Hepatocyte (in vitro differentiated cells): ENCODE measurements around the gene DNM3. TPM values are rescaled to one million over a fixed set of nuclear protein-coding genes. Genes with fewer than 3 reads are reported as not detected.

Experiments
- DNase-seq: peaks from one replicate; pipeline ENCODE4 v3.0.0-alpha.2; 2016; ENCODE audit warnings: low spot score
- H2AFZ ChIP-seq: fragments of 200-600 bp; sonication (generic); 2 replicates; pipeline ENCODE4 v1.6.0; 2016; ENCODE audit warnings: antibody characterized with exemption, mild to moderate bottlenecking
- H3K27ac ChIP-seq: fragments of 200-600 bp; sonication (generic); 2 replicates; pipeline ENCODE4 v1.5.1; 2016; ENCODE audit warnings: mild to moderate bottlenecking
- H3K27me3 ChIP-seq: fragments of 200-600 bp; sonication (generic); 2 replicates; pipeline ENCODE4 v1.6.1; 2016
- H3K36me3 ChIP-seq: fragments of 200-600 bp; sonication (generic); replicated peaks from 2 replicates; pipeline ENCODE4 v1.5.1; 2016; ENCODE audit warnings: low read depth; ENCODE audit not compliant: insufficient read depth
- H3K4me1 ChIP-seq: fragments of 200-600 bp; sonication (generic); 2 replicates; pipeline ENCODE4 v1.5.1; 2016; ENCODE audit warnings: mild to moderate bottlenecking, moderate library complexity; ENCODE audit not compliant: insufficient read depth
- H3K4me2 ChIP-seq: fragments of 200-600 bp; sonication (generic); 2 replicates; pipeline ENCODE4 v1.6.0; 2016
- H3K4me3 ChIP-seq: fragments of 200-600 bp; sonication (generic); 2 replicates; pipeline ENCODE4 v1.5.1; 2016; ENCODE audit warnings: mild to moderate bottlenecking
- H3K79me2 ChIP-seq: fragments of 200-600 bp; sonication (generic); 2 replicates; pipeline ENCODE4 v1.6.0; 2017; ENCODE audit warnings: mild to moderate bottlenecking
- H3K9me2 ChIP-seq: fragments of 200-600 bp; sonication (generic); replicated peaks from 2 replicates; pipeline ENCODE4 v1.6.0; 2017; ENCODE audit warnings: mild to moderate bottlenecking; ENCODE audit not compliant: insufficient read depth
- H3K9me3 ChIP-seq: fragments of 200-600 bp; sonication (generic); 2 replicates; pipeline ENCODE4 v1.5.1; 2016; ENCODE audit warnings: low read depth, mild to moderate bottlenecking
- H4K20me1 ChIP-seq: fragments of 200-600 bp; sonication (generic); 2 replicates; pipeline ENCODE4 v1.6.0; 2016; ENCODE audit warnings: mild to moderate bottlenecking; ENCODE audit not compliant: insufficient read depth, poor library complexity, severe bottlenecking
- EZH2 ChIP-seq: fragments of 200-600 bp; sonication (generic); IDR thresholded peaks from 2 replicates; pipeline ENCODE4 v1.6.1; 2016; ENCODE audit warnings: antibody characterized with exemption, mild to moderate bottlenecking, borderline replicate concordance
- EZH2phosphoT487 ChIP-seq: fragments of 200-600 bp; sonication (generic); IDR thresholded peaks from one replicate; pipeline ENCODE4 v1.6.1; 2018; ENCODE audit warnings: antibody characterized with exemption, mild to moderate bottlenecking, low read depth, moderate library complexity; ENCODE audit not compliant: unreplicated experiment, severe bottlenecking
- WGBS: methylation state at CpG from one replicate; pipeline ENCODE4 v1.1.6; 2016; ENCODE audit warnings: low lambda C conversion rate; ENCODE audit errors: missing lambda C conversion rate; 5-methylcytosine and 5-hydroxymethylcytosine counted together
- polyA plus RNA-seq: library from polyadenylated mRNA; unstranded; fragments of >200 nt; fragmentation: Nextera tagmentation; extraction: Ambion mirVana; gene quantifications from 2 replicates; pipeline ENCODE4 v1.2.1, GENCODE V29; 2016
- total RNA-seq: library from RNA; depleted of rRNA; stranded (reverse); fragments of >200 nt; gene quantifications from 2 replicates; pipeline ENCODE4 v1.2.3, GENCODE V29; 2014
- TF ChIP-seq, protein P1 (sequence below): fragments of 200-600 bp; sonication (generic); IDR thresholded peaks from 2 replicates; pipeline ENCODE4 v1.5.1; 2016; ENCODE audit warnings: antibody characterized with exemption, mild to moderate bottlenecking; ENCODE audit not compliant: poor library complexity

DNM3 gene
- total and polyA plus RNA-seq, 2 experiments from 2014 or later = 1.5 TPM; not detected in 1

DNA sequence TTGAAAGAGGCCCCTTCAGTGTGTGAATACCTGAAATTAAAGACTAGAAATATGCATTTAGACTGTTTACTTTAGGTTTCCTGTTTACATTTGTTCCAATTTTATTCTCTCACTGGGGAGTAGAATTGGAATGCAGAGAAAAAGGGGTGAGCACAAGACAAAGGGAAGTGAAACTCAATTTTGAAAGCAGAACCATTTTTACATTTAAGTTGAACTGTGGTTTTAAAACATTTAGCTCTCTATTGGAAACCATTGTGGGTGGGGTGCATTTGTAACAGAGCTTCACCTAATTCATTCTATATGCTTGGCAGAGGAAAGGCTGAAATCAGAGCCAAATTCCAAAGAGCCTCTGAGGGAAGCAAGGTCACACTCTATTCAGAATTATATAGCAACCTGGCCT lies 343.9 kb downstream of the DNM3 start:
- Histone ChIP-seq H3K4me2 (peak overlapping the region; percentile 44), H3K4me1 (peaks cover 35% of the 10 kb centered on the region), H4K20me1 (no peaks in the 10 kb centered on the region), H3K9me2 (no peaks in the 10 kb centered on the region), H2AFZ (peak overlapping the region; percentile 28), H3K9me3 (no peaks in the 10 kb centered on the region), H3K4me3 (no peak overlapping the region), H3K36me3 (no peaks in the 10 kb centered on the region), H3K27ac (peak overlapping the region; percentile 71), H3K27me3 (no peaks in the 10 kb centered on the region), H3K79me2 (no peaks in the 10 kb centered on the region)
- no peak for TF ChIP-seq EZH2
- TF ChIP-seq EZH2phosphoT487 = no peak
- TF ChIP-seq, protein P1, sequence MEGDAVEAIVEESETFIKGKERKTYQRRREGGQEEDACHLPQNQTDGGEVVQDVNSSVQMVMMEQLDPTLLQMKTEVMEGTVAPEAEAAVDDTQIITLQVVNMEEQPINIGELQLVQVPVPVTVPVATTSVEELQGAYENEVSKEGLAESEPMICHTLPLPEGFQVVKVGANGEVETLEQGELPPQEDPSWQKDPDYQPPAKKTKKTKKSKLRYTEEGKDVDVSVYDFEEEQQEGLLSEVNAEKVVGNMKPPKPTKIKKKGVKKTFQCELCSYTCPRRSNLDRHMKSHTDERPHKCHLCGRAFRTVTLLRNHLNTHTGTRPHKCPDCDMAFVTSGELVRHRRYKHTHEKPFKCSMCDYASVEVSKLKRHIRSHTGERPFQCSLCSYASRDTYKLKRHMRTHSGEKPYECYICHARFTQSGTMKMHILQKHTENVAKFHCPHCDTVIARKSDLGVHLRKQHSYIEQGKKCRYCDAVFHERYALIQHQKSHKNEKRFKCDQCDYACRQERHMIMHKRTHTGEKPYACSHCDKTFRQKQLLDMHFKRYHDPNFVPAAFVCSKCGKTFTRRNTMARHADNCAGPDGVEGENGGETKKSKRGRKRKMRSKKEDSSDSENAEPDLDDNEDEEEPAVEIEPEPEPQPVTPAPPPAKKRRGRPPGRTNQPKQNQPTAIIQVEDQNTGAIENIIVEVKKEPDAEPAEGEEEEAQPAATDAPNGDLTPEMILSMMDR = no peak
- DNase-seq = no peak

DNA sequence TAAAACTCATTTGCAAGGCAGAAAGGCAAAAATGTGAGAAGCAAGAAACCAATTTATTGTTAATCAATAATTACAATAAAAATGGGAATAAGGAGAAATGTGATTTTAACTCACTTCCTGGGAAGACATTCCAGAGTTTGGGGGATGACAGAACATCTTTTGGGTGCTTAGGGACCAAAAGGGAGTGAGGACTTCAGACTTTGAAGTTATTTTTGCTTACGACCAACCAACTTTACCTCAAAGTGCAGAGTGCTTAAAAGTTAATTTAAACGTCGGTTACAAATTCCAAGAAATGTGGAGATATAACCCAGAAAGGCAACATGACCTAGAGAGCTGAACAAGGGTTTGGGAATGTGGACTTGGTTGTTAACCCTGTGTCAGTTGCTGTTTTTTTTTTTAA lies 344.7 kb downstream of the DNM3 start:
- Histone ChIP-seq H2AFZ (no peak overlapping the region), H3K9me3 (no peaks in the 10 kb centered on the region), H3K36me3 (no peaks in the 10 kb centered on the region), H3K9me2 (no peaks in the 10 kb centered on the region), H3K79me2 (no peaks in the 10 kb centered on the region), H4K20me1 (no peaks in the 10 kb centered on the region), H3K4me2 (peak overlapping the region; percentile 44), H3K4me3 (no peak overlapping the region), H3K27me3 (no peaks in the 10 kb centered on the region), H3K4me1 (peaks cover 27% of the 10 kb centered on the region), H3K27ac (peak overlapping the region; percentile 71)
- 72% methylated on average over 3 of the region's 3 CpGs for WGBS
- TF ChIP-seq EZH2phosphoT487 (no peak), EZH2 (no peak)
- TF ChIP-seq, protein P1 = no peak
- no peak for DNase-seq

GRCh38 chr1:172201572-172201971 lies 360.3 kb downstream of the DNM3 start:
- TF ChIP-seq EZH2phosphoT487 = no peak
- TF ChIP-seq, protein P1 = no peak
- TF ChIP-seq EZH2 = no peak
- WGBS = 63% methylated on average over 3 of the region's 3 CpGs

More at GRCh38 chr1:172201572-172201971, 360.3 kb downstream of the DNM3 start:
- Histone ChIP-seq H3K4me1 (peaks cover 10% of the 10 kb centered on the region), H2AFZ (no peak overlapping the region), H3K9me3 (peaks cover 5% of the 10 kb centered on the region), H3K79me2 (no peaks in the 10 kb centered on the region), H3K36me3 (no peaks in the 10 kb centered on the region), H3K4me3 (no peak overlapping the region), H3K4me2 (no peak overlapping the region), H3K27ac (no peak overlapping the region), H3K9me2 (no peaks in the 10 kb centered on the region), H3K27me3 (no peaks in the 10 kb centered on the region), H4K20me1 (no peaks in the 10 kb centered on the region)
- DNase-seq = no peak
